Hematopoietic multipotent progenitor cell treated with erythropoietin and hydrocortisone succinate and interleukin-3 and kit ligand, for 6 days (in vitro differentiated cells): Measurements from ENCODE around the gene BSG.
"Not testable (repeated sequence)": the region's sequence is repeated elsewhere in the genome, so short reads cannot be mapped to it uniquely, and the experiment has no call there.

Experiments
- DNase-seq: peaks from one replicate; pipeline ENCODE4 v3.0.0-alpha.2; 2015

BSG gene

DNA sequence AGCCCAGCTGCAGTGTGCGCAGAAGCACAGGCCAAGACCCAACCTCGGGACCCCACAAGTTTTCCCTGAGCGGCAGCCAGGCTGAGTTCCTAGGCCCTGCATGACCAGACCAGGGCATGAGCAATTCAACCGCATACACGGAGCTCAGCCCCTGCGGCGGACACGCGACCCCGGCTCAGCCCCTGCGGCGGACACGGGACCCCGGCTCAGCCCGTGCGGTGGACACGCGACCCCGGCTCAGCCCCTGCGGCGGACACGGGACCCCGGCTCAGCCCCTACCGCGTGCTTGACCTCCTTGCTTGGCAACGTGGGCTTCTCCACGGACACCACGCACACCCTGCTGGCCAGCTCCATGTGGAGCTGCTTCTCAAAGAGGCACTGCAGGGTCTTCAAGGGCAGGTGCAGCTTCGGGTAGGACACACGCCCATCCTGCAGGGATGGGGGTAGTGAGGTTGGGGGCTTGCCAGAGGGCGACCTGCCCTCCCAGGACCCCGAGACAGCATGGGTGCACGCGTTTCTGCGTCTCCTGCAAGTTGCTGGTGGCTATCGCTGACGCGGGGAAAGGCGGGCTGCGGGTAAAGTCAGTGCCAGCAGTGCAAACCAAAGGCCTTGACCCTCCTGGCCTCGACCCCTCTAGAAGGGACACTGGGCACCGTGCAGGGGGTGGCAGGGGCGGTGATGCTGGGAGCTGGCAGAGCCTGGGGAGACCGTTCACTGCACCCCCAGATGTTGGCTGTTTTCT is 51.0 kb downstream of the BSG start:
- no peak for DNase-seq

DNA sequence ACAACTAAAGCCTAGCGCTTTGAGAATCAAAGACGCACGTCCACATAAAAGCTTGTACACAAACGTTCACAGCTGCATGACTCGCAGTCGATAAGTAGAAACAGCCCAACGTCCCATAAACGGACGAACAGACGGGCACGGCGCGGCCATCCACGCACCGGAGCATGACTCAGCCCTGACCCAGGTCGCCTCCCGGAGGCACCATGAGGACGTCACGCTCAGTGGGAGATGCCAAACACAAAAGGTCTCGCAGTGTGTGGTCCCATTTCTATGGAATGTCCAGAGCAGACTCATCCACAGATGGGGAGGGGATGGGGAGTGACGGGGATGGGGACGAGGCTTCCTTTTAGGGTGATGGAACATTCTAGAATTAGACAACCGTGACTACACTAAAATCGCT is 51.6 kb downstream of the BSG start:
- no peak for DNase-seq

DNA sequence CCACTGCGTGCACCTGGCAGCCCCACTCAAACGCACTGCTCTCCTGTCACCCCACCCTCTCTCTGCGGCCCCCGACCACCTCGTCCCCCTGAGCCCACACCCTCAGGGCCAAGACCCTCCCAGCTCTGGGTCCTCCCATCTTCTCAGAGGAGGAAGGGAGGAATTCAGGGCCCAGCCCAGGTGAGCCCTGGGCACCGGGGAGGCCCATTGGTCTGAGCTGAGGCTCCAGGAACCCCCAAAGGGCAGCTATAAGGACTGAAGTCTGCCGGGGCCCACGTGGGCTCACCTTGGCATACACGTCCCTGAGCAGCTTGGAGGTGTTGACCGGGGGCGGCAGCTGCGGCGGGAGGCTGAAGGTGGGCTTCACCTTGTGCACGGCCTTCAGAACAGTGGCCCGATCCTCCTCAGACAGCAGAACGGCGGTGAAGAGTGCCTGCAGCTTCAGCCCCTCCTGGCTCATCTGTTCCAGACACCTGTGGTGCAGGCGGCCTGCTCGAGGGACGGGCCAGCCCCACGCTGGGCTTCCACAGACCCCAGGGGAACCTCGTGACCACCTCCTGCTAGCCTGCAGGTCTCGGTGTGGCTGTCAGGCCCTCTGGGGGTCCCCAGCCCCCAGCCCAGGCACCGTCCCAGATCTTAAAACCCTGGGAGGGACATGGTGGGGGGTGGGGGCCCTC is 52.2 kb downstream of the BSG start:
- no peak for DNase-seq

DNA sequence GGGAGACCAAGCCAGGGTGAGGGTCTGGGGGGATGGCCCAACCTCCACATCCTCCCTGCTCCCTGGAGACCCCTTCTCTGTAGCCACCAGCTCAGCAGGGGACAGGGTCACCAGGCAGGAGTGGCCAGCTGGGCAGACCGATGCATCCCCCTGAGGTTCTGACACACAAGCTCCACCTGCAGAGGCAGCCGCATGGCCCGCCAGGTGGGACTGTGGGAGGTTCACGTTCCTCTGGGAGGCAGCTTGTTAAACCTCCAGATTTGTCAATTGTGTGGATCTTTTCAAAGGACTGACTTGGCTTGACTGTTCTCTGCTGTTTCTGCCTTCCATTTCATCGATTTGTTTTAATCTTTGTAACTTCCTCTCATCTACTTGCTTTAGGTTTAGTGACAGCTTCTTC is 52.9 kb downstream of the BSG start:
- DNase-seq = no peak

DNA sequence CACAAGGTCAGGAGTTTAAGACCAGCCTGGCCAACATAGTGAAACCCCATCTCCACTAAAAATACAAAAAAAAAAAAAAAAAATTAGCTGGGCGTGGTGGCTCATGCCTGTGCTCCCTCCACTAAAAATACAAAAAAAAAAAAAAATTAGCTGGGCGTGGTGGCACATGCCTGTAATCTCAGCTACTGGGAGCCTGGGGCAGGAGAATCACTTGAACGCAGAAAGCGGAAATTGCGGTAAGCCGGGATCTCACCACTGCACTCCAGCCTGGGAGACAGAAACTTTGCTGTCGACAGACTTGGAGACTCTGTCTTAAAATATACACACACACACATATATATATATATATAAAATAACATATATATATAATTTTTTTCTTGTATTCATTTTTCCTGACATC is 54.2 kb downstream of the BSG start:
- not testable (repeated sequence) for DNase-seq

DNA sequence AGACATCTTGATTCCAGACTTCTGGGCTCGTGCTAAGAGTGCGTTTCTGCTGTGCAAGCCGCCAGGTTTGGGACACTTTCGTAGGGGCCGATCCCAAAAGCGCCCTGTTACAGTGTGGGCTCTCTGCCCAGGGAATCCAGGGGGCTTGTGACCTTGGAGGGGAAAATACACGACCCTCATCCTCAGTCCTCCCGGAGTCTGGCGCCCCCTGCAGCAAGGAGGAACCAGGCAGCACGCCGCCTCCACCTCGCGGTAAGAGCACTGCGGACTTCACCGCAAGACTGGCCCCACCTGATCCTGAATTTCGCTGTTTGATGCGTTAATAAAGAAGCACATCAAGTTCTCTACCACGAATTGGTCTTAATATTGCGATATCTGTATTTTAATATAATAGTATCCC is 55.8 kb downstream of the BSG start:
- DNase-seq = peak; percentile 37

DNA sequence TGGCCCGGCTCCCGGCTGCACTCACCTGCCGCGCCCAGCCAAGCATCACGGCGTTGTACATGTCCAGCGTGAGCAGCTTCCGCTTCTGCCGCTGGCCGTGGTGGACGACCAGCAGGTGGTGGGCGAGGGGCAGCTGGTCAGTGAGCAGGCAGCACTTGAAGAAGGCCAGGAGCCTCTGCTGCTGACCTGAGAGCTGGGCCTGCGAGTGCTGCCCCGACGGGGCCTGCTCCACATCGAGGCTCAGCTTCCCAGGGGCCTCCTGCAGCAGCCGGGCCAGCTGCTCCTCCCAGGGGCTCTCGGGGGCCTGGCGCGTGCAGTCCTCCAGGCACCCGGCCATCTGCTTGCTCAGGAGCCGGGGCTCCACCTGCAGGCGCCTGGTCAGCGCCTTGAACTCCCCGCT is 57.1 kb downstream of the BSG start:
- DNase-seq = not testable (repeated sequence)

DNA sequence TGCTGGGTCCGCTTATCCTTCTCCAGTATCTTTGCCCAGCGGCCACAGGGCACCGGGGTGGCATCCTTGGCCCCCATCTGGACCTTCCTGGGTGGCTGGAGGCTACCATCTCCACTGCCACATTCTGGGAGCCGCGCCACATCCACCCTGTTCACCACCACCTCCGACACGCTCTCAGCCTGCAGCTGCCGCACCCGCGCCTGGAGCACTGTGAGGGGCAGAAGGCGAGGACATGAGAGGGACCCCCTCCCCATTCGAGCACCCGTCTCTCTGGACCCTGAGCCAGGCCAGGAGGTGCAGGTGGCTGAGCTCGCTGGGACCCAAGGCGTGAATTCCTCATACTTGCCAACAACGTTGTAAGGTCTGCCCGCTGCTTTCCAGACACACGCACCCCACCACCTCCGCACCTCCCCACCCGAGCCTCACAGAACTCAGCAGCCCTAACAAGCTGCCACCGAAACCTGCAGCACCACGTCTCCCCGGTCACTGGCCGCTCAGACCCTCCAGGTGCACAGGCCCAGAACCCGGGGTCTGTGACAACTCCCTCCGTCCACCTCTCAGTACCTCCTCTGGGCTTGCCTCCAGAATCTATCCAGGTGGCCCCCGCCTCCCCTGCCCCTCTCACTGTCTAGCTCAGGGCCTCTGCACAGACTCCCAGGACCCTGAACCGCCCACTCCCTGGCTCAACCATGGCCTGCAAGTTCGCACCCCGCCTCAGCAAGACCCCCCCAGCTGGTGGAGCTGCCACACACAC is 57.7 kb downstream of the BSG start:
- DNase-seq = no peak

DNA sequence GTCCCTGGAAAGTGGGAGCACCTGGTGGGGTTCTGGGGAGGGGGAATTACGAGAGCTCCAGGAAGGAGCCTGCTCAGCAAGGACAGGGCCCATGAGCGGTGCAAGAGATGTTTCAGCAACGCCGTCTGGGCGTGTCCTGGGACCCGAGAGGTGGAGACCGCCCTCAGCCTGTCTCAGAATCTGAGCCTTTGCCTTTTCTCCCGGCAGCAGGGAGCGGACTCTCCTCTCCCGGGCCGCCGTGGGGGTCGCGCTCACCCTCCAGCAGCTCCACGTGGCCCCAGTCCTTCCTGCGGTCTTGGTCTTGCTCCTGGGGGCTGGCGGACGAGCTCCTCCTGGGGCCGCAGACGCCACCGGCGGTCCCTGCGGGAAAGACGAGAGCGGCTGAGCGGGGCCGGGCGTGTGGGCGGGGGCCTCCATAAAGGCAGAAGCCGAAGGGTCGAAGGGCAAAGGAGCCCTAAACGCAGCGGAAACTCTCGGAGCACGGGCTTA is 60.2 kb downstream of the BSG start:
- peak; percentile 81 for DNase-seq
